GM18520 (cell line): ENCODE data around the gene RXRA.

Experiments
- ATAC-seq: cut with Tn5 transposase; IDR thresholded peaks from one replicate; pipeline ENCODE4 v1.9.1; 2021; ENCODE audit not compliant: unreplicated experiment

Gene RXRA

DNA sequence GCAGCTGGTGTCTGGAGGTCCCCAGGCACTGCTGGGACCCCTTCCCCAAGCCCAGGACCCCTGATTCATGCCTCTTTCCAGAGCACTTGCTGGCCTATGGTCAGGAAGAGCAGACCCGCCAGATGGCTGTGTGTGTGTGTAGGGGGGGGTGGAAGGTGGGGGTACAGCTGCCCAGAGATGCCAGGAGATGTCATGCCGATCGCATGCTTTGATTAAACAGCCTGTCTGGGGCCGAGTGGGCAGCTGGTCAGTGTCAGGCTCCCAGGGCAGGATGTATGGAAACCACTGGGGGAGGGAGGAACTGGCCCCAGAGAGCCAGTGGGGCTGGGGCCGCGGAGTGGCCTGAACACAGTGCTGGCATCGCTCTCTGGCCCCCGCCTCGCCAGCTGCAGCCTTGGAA lies 23.7 kb downstream of the RXRA start:
- no peak for ATAC-seq

DNA sequence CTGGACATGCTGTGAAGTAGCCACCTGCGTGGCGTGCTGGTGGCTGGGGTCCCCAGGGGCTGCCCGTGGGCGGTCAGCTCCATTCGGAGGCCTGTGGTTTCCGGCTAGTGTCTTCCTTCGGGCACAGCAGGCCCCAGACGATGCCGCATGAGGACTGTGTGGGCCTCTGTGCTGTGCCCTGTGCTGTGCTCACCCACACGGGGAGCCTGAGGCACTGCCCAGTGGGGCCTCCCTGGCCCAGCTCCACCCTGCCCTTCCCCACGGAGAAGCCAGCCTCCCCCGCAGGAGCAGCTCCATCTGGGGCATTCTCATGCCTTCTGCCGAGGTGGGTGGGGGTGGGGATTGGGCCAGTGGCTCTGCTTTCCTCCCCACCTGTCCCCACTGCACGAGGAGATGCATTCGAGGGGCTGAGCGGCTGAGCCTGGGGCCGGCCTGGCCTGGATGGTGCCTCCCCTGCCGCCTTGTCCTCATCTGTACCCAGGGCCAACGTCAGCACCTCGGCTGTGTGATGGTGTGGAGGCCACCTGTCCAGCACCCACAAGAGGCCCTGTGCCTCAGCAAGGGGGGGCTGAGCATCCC lies 24.2 kb downstream of the RXRA start:
- ATAC-seq: no peak

DNA sequence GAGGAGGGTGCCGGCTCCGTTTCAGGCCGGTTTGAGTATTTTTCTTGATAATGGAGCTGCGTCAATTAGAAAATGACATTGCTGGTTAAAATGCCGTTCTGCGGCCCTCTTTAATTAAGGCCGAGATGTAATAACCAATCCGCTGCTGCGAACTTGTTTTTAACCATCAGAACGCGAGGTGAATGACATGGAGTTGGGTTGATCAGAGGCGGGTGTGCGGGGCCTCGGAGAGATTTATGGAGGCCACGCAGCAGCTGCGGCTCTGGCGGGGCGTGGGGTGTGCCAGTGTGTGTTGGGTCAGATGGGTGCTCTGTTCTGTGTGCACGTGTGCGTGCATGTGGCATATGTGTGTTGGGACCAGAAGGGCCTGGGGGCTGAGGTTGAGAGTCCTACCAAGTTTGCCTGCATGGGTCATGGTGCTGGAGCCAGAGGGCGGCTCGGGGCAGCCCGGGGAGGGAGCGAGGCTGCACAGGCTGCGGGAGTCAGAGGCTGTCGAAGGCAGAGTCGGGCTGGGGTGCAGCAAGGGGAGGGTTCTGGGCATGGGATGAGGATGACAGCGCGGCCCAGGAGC lies 25.4 kb downstream of the RXRA start:
- no peak for ATAC-seq

DNA sequence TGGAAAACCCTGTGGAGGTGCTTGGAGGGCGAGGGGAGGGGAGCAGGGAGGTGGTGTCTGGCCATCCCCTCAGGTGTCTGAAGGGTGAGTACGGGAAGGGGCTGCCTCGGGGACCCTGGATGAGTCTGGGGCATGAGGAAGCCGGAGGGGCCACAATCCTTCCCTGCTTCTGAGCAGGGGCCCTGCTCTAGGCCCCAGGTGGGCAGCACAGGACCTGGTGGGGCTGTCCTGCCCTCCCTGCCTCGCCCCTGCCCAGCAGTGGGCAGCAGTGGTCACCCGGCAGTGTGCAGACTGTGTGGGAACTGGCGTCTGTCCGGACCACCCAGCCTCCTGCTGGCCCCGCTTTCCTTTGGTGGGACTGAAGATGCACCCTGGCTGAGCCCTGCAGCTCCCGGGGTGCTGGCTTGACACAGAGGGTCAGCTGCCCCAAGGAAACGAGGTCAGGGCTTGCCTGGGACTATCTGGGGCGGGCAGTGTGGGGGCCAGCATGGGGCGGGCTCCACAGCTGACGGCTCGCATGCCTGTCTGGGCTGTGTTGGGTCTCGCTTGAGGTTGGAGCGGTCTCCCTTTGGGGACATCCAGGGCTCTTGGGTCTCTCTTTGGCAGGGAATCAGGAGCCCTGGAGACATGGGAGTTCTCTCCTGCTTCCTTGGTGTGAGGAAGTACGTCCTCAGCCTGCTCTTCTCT lies 26.1 kb downstream of the RXRA start:
- ATAC-seq: no peak

DNA sequence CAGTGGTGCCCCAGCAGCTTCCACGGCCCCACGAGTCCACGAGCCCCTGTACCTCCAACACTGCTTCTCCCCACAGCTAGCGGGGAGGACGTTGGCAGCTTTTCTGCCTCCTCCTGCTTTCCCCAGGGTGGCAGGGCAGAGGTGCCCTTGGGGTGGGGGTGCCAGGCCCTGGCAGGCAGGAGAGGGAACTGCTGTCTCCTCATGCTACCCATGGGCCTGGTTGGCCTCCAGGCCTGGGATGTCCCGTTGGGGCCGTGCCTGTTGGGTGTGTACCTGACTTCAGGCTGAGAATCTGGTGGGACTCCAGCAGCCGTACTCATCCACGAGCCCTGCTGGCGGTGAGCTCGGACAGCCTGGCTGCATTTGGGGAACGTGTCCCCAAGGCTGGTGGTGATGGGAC lies 27.3 kb downstream of the RXRA start:
- ATAC-seq: no peak

DNA sequence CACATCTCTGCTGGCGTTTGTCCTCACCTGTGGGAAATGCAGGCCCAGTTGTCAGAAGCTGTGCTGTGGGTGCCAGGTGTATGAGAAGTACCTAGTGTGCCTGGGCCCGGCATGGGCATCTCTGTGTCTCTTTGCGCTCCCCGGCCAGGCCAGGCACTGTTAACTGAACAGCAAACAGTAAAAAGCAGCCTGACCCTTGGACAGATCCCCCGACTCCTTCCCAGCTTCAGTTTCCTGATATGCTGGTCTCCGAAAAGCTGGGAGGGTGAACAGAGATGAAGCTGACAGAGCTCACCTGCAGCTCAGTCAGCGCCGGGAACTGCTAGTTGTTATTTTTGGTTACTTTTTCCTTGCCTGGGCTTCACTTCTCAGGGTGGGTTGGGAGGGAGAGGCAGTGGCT lies 28.9 kb downstream of the RXRA start:
- no peak for ATAC-seq

DNA sequence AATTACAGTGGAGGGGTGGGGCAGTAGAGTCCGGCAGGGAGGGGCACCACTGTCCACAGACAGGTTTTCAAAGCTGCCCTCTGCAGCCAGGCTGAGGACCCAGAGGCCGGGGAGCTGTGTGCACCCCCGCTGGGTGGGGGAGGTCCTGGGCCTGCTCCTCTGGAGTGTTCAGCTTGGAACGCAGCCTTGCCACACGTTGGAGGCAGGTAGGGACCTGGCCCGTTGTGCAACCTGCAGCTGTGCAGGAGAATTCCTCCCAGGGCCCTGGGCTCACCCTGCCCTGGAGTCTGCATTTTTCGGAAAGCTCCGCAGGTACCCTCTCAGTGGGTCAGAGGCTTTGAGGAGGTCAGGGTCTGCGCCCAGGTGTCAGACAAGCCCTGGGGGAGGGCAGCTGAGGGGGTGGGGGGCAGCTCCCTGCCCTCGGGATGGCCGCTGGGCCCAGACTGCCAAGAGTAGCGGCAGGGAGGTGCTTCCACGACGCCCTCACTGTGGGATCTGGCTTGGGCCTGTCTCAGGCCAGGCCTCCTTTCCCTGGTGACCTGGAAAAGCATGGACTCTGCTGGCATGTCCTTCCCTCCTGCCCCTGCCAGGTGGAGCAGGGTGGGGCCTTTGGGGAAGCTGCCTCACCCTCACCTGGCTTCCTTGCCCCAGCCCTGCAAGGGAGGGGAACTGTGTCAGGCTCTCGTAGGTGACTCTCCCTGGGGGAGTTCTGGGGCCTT lies 29.5 kb downstream of the RXRA start:
- no peak for ATAC-seq

DNA sequence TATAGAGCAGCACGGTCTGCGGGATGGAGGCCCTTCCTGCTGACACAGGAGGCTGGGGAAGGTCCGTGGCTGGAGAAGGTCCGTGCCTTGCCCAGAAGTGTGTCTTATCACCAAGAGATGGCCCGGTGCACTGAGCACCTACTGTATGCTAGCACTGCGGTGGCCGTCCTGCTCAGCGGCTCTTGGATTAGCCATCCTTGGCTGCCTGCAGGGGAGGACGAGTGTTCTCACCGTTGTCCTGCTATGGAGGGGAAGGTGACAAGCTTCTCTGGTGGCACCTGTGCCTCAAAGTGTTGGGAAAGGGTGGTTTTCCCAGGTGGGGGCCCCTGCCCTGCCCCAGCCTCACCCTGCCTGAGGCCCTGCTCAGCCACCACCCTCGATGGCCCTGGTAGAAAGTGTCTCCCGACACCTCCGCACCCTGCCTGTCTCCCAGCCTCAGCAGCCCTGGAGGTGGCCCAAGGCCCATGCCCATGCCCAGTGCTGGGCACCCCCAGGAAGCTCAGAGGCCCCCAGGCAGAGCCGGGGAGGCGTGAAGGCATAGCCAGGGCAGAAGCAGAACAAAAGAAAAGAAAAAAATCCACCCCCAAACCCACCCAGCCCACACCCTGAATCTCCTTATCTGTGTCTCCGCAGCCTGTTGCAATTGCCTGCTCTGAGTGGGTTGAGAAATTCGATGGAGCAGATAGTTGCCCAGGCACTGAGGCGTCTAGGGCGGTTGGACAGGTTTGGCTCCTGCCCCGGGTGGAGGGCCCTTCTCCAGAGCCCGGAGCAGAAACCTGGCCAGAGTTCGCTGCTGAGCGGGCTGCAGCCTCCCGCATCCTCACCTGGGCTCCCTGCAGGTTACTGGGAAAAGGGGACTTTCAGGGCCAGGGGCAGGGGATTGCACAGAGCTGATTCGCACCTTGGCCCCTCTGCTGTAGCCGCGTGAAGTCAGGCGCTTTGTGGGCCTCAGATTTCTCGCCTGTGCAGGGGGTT lies 30.5 kb downstream of the RXRA start:
- ATAC-seq: no peak

DNA sequence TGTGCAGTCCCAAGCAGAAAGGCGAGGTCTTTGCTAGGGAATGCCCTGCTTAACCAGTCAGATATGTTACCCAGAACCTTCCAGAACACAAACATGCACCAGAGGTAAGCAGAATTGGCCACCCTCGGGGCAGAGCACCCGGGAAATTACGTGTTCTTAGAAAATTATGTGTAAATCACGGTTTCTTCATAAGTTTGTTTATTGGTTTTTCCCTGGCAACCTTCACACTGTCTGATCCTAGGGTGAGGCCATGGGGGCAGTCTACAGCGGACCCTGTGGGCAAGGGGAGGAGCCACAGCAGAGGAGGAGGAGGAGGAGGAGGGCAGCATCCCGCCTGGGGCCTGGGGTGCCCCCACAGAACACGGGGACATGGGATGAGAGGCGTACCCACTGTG lies 31.4 kb downstream of the RXRA start:
- no peak for ATAC-seq

DNA sequence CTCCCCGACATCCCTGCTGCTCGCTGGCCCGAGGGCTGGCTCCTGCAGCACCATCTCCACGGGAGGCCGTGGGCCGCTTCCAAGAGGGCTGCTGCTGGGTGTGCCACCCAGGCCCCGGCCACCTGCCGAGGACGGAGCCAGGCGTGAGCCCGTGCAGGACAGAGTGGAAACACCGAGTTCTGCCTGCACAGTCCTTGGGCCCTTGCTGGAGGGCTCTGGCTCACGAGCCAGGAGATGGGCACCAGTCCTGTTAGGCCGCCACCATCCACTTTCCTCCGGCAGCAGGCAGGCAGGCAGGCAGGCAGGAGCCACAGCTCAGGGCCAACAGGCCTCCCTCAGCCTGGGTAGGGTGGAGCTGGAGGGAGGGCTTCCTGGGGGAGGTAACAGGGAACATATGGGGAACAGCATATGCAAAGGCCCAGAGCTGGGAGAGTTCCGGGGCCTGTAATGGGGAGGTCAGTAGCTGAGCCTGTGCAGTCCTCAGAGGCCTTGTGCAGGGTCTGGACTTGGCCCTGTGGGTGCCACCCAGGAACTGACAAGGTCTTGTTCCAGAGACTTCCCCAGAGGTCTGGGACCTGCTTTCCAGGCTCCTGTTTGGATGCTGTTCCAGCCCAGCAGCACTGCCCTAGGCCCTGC lies 31.9 kb downstream of the RXRA start:
- no peak for ATAC-seq

DNA sequence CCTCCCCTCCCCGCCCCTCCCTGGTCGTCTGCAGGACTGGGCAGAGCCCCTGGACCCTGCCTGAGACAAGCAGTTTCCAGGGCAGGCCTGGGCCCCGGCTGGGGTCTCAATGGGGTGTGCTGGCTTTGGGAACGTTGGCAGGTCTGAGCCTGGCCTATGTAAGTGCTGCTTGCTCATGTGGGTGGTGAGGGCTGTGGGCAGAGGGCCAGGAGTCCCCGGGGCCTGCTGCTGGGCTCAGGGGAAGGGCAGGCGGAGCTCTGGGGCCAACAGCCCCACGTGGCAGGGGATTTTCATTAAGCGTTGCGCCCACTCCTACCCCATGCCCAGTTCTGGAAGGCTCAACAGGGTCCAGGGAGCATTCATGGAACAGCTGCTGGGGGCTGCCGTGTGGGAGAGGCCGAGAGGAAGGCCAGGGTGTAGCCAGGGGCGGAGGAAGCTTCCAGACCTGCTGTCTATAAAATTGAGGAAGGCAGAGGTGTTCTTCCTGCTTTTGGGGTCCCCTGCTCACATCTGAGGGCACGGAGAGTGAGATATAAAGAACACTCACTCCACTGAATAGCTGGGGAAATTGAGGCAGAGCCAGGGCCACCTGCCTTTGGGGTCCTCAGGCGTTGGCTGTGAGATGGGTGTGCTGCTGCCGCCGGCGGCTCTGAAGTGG lies 32.5 kb downstream of the RXRA start:
- ATAC-seq: no peak

DNA sequence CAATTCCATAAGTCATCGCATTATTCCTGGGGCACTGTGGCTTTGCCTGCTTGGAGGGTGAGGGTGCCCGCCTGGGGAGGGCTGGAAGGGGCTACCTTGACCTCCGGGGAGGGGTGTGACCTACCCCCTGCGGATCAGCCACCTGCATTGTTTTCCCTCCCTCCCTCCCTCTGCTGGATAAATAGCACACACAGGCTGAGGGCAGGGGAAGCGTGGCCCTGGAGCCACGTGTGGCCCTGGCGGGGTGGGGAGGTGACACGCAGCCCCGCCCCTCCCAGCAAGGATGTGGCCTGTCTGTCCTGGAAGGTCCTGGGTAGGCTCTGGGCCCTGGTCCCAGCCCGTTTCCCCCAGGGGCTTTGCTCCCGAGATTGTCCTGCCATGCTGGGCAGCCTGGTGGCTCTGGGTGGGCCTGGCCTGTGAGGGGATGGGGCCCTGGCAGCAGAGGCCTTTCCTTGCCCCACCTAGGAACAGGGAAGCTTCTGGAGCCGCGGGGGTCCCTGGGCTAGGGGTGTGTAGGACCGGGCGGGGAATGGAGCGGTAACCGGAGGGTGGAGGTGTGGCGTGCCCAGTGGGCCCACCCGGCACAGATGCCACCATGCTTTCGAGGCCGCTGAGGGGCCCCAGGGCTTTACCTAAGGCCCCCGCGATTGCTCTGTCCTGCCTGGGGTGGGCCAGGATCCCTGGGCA lies 33.4 kb downstream of the RXRA start:
- ATAC-seq: no peak

DNA sequence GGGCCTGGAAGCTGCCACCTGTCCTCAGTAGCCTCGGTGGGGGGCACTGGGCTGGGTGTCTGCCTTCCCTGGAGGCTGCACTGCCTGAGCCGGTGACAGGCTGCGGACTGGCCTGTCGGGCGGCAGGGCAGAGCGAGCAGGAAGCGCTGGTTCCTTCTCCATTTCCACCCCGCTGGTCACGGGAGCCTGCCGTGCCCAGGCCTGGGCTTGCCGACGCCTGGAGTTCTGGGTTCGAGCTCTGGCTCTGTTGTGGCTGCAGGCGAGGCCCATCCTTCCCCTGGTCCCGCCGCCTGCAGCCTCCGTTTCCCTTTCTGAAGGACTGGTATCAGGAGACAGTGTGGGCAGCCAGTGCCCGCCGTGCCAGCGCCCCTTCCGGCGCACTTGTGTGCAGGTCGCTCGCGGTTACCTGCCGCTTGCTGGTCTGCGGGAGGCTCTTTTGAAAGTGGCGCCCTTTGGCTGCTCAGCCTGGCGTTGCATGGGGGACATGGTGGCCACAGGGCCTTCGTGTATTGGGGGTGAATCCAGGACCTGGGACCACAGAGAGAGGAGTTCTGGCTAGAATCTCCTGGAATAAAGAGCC lies 34.0 kb downstream of the RXRA start:
- ATAC-seq: no peak

DNA sequence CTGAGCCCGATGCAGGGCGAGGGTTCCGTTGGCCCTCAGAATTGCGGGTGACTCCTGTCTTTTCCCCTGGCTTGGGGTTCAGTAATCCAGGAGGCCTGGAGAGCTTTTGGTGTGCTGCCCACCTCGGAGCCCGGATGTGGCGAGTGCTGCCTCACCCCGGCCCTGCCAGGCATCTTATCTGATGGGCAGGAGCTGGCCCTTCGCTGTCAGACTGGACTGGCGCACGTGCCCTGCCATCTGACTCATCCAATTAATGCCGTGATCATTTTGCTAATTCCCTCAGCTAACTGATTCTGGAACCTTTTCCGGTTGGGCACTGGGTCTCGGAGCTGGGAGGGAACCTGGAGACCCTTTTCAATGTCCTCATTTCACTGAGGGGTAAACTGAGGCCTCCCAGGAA lies 34.6 kb downstream of the RXRA start:
- ATAC-seq: no peak

DNA sequence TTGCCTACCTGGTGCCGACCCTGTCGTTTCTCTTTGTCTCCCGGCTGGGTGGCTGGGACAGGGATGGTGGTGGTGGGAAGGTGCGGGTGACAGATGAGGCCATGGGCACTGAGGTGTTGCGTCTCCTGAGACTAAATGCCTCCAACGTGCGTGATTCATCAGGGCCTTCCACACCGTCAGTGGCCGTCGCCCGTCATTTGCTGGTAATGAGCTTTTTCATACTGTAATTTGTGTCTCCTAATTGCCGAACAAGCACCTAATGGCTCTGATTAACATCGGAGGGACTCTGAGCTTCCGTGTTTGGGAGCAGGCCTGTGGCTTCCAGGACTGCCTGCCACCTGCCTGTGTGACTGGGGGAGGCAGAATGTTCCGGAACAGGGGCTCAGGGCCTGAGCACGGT lies 35.2 kb downstream of the RXRA start:
- no peak for ATAC-seq

DNA sequence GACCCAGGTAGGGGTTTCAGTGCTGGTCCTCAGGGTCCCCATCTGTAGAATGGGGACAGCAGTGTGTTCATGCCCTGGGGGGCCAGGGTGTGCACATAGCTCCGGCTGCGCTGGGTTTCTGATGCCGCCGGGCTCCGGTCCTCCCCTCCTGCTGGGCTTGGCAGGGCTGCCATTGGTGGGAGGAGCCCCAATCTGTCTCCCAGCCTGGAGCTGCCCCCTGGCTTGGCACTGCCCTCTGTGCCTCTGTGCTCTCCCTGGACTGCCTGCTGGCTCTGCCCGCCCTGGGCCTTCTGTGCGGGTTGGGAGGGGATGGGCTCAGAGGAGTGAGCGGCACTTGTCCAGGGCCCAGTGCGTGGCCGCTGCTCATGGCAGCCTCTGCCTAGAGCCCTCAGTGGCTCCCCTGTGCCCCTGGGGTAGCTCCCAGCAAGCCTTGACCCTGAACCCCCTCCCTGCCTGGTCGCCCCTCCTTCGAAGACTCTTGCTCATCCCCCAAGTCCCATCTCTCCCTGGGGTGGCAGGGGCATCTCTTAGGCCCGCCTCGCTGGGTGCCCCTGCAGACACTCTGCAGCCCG lies 35.7 kb downstream of the RXRA start:
- ATAC-seq: no peak

DNA sequence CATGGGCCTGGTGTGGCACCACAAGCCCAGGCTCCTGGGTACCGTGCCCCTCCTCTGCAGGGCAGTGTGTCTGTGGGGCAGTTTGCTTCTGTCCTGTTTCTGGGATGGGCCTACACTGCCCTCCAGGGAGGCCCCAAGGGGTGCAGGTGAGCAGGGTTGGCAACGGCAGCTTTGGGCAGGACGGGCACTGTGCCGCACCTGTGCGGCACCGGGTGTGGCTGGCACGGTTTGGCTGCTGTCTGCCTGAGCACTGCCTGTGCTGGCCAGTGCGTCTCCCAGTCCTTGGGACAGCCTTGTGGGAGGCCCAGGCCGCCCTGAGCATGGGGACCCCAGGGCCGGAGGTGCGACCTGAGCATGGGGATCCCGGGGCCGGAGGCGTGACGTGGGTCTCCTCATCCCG lies 37.2 kb downstream of the RXRA start:
- no peak for ATAC-seq

DNA sequence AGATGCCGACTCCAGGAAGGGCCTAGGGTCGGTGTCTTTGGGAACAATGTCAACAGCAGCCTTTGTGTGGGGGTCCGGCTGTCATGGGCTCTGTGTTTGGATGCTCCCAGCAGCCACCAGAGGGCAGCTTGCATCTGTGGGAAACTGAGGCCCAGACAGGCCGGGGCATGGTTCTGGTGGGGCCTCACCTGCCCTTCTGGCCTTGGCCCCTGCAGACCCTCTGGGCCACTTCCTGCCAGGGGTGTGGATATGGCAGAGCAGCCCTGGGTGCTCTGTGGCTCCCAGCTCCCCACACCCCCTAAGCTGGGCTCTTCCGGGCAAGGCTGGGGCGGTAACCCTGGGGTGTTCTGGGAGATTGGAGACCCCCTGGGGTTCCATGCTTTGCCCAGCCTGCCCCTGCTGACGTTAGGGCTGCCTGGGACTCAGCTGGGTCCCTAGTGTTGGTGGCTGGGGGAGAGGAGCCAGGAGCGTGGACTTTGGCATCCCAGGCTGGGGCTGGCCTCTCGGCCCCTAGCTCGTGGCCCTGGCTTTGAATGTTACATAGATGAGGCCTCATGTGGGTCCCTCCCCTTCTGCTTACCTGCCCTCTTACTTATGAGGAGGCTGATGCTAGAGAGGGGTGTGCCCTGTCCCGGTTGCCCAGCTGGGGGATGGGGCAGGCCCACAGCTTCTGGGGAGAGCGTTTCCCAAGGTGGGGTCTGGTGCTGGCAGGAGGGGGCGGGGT lies 38.3 kb downstream of the RXRA start:
- ATAC-seq: no peak
